NCI-H187 treated with DMSO at 0.1 percent for 48 hours (cell line): ENCODE measurements around the gene TDRD12.
A peak's percentile ranks its signal among the peaks of the same experiment; 100 is the strongest.

Source experiments
- DNase-seq: peaks from one replicate; lab custom pipeline; 2025; lab: John Stamatoyannopoulos, UW

The TDRD12 gene

GRCh38 chr19:32810452-32810851, 90.9 kb downstream of the TDRD12 start:
- no peak for DNase-seq

GRCh38 chr19:32811151-32811550, 91.6 kb downstream of the TDRD12 start:
- DNase-seq: no peak

DNA sequence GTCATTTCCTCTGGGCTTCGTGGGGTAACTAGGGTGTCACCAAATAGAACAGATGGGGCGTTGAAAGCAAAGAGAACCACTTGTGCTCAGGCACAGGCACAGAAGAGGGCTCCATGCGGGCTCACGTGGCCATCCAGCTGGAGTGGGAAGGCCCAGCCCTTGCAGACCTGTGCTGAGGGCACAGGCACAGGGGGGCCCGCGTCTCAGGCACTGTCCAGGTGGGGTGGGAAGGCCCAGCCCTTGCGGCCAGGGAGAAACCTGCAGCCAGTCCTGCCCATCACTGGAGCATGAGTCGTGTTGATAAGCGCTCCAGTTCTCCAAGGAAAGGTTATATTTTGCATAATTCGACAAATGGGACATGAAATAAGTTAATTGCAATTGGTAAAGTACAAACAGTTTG, 92.5 kb downstream of the TDRD12 start:
- no peak for DNase-seq

GRCh38 chr19:32812571-32812970, 93.0 kb downstream of the TDRD12 start:
- no peak for DNase-seq

DNA sequence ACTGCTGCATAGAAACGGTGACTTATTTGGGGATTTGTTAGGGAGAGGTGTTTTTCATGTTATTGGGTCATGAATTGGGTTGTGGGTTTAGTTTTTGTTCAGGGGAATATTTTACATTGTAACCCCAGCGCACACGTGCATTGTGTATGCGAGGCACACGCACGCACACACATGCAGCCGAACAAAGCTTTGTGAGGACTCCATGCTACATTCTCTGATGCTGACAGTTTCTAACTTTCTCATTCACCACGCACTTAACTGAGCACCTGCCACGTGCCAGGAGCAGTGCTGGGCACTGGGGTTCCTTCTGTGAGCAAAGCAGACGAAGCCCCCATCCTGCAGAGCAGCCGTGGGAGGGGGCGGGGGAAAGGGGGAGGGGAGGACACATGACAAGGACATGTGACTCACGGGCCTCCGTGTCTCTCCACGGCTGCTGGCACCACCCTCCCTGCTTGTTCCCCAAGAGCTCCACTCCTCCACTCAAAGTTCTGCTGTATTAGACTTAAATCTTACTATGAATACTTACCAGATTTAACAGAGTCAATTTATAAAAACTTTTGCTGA, 94.4 kb downstream of the TDRD12 start:
- no peak for DNase-seq

DNA sequence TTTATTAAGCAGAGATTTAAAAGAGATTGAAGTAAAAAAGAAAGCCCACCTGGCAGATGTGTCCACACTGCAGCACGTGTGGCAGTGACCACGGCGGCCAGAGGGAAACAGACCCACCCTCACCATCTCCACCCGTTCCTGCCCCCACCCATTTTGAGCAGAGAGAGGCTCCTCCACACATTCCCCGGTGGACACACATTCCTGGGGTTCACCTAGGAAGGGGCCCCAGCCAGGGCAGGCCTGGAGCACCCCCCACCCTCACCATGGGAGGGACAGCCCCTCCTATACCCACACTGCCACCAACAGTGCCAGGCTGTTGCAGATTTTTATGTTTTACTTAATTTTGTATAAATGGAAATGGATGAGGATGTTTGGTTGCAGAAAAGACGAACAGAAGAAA, 95.1 kb downstream of the TDRD12 start:
- DNase-seq: no peak

GRCh38 chr19:32816555-32817099, 97.1 kb downstream of the TDRD12 start:
- DNase-seq: no peak

- peak; percentile 20 for DNase-seq
Observed at GRCh38 chr19:32817569-32818476, 98.3 kb downstream of the TDRD12 start.

DNA sequence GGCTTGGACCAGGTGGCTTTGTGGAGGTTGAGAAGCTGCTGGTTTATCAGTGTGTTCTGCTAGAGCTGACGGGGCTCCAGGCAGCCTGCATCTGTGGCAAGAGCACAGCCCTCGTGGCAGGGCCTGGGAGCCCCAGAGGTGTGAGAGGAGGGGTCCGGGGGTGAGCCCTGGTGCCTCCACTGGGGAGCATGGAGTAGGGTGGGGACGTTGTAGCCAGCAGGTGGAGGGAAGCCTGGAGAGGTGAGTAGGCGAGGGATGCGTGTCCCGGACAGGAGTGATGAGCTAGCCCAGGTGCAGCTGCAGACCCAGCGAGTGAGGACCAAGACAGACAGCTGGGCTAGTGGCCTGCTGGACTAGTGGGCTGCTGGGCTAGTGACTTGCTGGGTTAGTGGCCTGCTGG, 99.0 kb downstream of the TDRD12 start:
- DNase-seq: no peak

DNA sequence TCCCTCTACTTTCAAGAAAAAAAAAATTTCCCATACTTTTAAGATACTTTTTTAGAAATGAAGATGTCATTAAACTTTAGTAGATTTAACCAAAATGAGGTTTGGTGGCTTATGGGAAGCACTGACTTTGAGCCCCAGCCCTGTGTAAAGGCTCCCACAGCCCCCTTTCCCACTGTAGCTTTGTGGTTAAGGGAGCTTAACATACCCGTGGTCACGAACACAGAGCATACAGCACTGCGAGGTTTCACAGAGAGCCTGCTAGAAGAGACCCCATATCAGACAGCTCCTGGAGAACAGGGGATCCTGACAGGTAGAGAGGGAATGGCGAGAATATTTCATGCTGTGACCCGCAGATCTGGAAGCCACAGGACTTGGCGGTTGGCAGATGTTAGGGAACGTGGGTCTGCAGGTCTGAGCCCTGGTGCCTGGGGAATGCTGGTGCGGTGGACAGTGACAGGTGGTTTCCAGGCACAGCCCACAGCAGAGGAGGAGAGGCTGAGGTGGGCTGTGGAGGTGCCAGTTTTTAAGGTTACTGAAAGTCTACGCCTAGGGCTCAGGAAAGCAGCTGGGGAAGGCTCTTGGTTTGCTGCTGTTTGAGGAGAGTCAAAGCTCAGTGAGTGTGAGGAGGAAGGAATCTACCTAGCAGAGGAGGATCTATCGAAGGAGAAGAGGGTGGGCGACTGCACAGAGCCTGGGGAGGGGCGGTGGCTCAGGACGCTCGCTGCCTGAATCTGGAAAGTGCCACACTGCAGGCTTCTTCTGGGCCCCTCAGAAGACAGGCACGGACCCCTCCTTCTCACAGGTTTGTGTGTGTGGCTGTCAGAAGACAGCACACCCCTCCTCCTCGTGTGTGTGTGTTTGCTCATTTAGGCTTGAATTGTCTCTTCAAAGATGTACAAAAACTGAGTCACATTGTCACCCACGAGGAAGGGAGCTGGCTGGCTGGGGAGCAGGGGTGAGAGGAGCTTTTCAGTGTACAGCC, 100.1 kb downstream of the TDRD12 start:
- no peak for DNase-seq

- DNase-seq: no peak
Observed at GRCh38 chr19:32822916-32823746, 103.6 kb downstream of the TDRD12 start.

DNA sequence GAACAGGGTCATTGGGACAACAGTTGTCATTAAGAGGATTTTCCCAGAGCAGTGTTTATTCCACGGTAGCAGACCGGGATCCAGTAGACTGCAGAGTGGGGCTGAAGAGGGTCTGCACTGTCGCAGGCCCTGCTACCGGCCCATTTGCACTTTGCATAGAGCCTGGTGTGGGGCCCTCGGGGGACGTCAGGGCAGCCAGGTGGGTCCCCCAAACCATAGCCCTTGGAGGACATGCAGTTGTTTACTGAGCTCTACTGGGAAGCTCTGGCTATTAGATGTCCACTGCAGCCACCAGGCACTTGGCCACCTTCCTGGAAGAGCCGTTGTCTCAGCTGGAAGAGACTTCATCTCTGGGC, 104.2 kb downstream of the TDRD12 start:
- DNase-seq: no peak

DNA sequence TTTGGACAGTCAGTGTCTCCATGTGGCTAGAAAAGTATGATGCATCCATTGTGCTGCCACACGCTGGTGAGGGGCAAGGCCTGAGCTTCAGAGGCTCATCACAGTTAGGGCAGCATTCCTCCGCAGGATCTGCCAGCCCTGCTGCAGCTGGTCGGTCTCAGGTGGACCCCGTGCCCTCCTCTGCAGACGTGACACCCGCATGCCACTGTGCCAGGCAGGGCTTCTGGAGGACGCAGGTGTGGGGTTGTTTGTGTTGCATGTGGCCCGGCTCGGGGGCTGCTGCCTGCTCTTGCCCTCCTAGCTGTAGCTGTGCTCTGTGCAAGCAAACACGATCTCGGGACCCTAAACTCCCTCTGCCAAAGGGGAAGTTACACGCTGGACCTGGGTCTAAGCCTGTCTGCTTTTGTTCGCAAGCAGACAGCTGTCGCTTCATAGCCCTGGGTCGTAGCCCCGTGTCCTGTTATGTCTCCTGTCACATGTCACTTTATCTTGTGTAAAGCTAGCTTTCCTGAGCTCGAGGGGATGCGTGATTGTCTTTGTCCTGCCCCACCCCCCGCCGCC, 104.7 kb downstream of the TDRD12 start:
- no peak for DNase-seq

DNA sequence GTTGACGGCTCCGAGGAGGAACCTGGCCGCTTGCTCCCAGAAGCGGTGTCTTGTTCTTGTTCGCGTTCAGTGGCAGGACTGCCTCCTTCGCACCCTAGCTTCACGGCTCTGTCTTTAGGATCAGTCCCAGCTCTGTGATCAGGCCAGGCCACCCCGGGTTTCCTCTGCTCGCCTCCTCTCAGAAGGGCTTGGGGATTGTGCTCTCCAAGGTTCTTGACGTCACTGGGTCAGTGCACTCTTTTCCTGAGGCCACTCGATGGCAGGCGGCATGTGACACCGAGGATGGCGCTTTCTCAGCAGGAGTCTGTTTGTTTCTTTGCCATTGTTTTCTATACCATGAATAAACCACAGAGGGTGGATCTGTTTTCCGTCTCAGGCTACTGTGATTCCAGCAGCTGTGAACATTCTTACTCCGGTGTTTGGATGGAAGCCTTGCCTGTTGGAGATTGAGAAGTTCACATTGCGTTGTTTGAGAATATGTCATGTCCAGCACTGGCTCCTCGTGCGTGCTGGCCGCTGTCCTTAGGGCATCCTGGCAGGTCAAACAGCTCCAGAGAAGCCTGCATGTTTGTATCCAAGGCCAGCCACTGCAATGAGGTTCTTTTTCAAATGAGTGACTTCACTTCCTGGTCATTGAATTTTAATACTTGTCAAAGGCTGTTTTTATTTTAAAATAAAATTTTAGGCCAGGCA, 105.5 kb downstream of the TDRD12 start:
- DNase-seq: peak; percentile 49

GRCh38 chr19:32828139-32828538, 108.6 kb downstream of the TDRD12 start:
- DNase-seq: no peak

DNA sequence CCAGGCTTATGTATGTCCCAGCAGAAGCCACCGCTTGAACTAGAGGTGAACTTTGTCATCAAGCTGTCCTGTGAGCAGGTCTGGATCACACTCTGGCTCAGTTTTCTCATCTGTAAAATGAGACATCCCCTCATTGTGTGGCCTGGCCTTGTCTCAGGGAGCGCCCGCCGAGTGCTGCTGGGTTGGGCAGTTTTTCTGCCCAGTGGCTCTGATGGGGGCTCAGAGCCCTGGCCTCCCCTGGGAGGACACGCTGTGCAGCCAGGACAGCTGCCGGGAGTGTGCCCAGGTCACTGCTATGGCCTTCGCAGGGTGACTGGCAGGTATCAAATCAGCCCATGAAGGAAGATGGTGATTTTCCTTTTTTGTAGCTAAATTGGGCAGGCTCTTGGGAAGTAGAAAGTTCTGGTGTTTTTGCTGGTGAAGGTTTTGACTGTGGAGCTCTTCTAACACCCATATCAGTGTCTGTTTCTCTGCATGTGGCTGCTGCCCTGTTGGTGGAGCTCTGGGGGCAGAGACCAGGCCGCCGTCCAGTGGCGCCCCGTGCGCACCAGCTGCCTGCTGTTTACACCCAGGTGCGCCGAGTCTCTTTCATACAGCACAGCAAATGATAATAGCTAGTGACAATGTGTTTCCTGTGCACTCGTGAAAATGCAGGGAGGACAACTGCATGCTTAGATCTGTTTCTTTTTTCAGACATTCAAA, 109.2 kb downstream of the TDRD12 start:
- no peak for DNase-seq

GRCh38 chr19:32829345-32829896, 109.9 kb downstream of the TDRD12 start:
- DNase-seq: no peak

DNA sequence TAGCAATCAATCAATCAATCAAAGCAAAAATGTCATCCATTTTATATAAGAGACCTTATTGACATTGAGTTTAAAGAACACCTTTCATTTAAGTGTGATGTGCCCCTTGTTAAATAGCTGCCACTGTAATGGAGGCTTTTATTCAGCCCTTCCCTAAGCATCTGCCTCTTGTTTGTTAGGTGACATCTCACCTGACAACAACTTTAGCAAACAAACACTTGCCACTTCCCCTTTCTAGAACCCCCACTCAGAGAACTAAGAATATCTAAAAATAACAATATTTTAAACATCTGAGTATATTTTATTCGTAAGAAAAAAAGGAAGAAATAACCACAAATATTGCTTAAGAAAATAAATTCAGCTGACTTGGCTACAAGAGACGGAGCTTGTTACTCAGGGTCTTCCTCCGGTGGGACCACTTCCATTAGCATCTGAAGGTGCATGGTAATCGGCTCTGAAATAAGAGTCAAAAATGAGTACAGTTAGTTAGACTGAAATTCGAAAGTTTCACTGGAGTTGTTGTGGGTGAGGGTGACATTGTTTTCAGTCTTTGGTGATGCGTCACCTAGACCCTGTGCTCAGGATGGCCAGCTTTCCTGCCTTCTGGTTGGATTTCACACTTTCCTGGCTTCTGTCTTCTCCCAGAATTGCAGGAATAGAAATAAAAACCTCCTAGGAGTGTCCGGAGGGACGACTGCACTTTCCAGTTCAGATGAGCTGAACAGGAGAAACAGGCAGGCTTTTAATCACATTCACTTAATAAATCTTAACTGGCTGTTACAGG, 110.9 kb downstream of the TDRD12 start:
- no peak for DNase-seq

DNA sequence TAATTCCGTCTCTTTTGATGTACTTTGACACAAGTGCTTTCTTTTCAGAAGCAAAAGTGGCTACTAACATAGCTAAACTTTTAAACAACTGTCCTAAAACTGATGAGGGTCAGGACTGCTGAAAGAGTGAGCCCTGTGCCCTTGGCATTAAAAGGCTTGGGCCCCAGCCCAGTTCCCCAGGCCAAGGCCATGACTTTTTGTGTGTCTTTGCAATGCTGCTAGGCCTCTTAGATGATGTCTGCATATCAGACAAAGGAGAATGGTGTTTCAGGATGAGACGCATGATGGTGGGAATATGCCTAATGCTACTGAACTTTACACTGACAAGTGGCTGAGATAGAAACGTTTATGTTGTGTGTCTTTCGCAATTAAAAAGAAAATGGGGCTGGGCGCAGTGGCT, 112.0 kb downstream of the TDRD12 start:
- DNase-seq: no peak
